Kidney epithelial cell (primary cell): ENCODE results near the gene GUSB. TPM values are rescaled to one million over a fixed set of nuclear protein-coding genes. Genes with fewer than 3 reads are reported as not detected.
A peak's percentile ranks its signal among the peaks of the same experiment; 100 is the strongest.
"Not testable (repeated sequence)": the region's sequence is repeated elsewhere in the genome, so short reads cannot be mapped to it uniquely, and the experiment has no call there.

Experiments used
- DNase-seq: peaks from one replicate; pipeline ENCODE4 v3.0.0-alpha.2; 2010; ENCODE audit warnings: low read depth
- H3K27me3 ChIP-seq: 2 replicates; pipeline ENCODE4 v1.6.0; 2011; ENCODE audit warnings: low read length; ENCODE audit not compliant: control insufficient read depth, insufficient read depth
- H3K36me3 ChIP-seq: 2 replicates; pipeline ENCODE4 v1.5.1; 2011; ENCODE audit warnings: low read length; ENCODE audit not compliant: control insufficient read depth, insufficient read depth
- H3K4me3 ChIP-seq: 2 replicates; pipeline ENCODE4 v1.5.1; 2011; ENCODE audit warnings: low read depth, mild to moderate bottlenecking, control low read depth, low read length
- total RNA-seq: library from RNA; depleted of rRNA; stranded (reverse); fragments of >200 nt; gene quantifications from 2 replicates; pipeline ENCODE4 v1.2.3, GENCODE V29; 2015
- TF ChIP-seq, protein P1 (sequence below): IDR thresholded peaks from 2 replicates; pipeline ENCODE4 v1.5.1; 2011; ENCODE audit warnings: mild to moderate bottlenecking, moderate library complexity, low read length, control low read depth, inconsistent platforms; ENCODE audit not compliant: insufficient read depth, poor library complexity, severe bottlenecking

Gene GUSB
- total RNA-seq, 1 donor from 2014 or later, result 18.8 TPM

GRCh38 chr7:65992526-65992925 lies 10.5 kb upstream of the GUSB start:
- no peaks in the 10 kb centered on the region for H3K36me3 ChIP-seq
- H3K27me3 ChIP-seq, result no peaks in the 10 kb centered on the region
- no peak for DNase-seq
- no peak overlapping the region for H3K4me3 ChIP-seq
- TF ChIP-seq, protein P1, sequence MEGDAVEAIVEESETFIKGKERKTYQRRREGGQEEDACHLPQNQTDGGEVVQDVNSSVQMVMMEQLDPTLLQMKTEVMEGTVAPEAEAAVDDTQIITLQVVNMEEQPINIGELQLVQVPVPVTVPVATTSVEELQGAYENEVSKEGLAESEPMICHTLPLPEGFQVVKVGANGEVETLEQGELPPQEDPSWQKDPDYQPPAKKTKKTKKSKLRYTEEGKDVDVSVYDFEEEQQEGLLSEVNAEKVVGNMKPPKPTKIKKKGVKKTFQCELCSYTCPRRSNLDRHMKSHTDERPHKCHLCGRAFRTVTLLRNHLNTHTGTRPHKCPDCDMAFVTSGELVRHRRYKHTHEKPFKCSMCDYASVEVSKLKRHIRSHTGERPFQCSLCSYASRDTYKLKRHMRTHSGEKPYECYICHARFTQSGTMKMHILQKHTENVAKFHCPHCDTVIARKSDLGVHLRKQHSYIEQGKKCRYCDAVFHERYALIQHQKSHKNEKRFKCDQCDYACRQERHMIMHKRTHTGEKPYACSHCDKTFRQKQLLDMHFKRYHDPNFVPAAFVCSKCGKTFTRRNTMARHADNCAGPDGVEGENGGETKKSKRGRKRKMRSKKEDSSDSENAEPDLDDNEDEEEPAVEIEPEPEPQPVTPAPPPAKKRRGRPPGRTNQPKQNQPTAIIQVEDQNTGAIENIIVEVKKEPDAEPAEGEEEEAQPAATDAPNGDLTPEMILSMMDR, result no peak

GRCh38 chr7:65991829-65992228 lies 9.8 kb upstream of the GUSB start:
- H3K4me3 ChIP-seq, H3K27me3 ChIP-seq, H3K36me3 ChIP-seq, DNase-seq: not testable (repeated sequence)

GRCh38 chr7:65989694-65990080 lies 7.7 kb upstream of the GUSB start:
- Histone ChIP-seq H3K27me3 (no peaks in the 10 kb centered on the region), H3K4me3 (no peak overlapping the region), H3K36me3 (no peaks in the 10 kb centered on the region)
- TF ChIP-seq, protein P1, result no peak
- no peak for DNase-seq

GRCh38 chr7:65988503-65988902 lies 6.5 kb upstream of the GUSB start:
- H3K27me3 ChIP-seq, H3K36me3 ChIP-seq, H3K4me3 ChIP-seq, DNase-seq: not testable (repeated sequence)

DNA sequence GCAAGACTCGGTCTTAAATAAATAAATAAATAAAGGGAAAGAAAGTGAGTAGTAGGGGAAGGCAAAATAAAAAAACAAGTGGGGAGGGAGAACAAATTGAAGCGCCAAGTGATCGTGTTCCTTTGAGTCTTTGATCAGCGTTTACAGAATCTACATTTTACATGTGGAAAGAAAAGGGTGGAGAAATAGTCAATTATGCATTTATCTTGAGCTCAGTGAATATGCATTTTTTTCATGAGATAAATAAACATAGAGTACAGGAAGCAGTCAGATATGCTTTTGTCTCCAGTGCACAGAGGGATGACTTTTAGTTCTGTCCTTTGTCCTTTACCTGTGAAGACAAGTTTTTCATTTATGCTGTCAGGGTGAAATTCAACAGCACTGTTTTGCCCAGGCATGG lies 6.1 kb upstream of the GUSB start:
- TF ChIP-seq, protein P1, result no peak
- H3K4me3 ChIP-seq, result no peak overlapping the region
- DNase-seq, result no peak
- H3K27me3 ChIP-seq, result no peaks in the 10 kb centered on the region
- H3K36me3 ChIP-seq, result no peaks in the 10 kb centered on the region

- no peaks in the 10 kb centered on the region for H3K27me3 ChIP-seq
- H3K36me3 ChIP-seq, result no peaks in the 10 kb centered on the region
- peak; percentile 53 for DNase-seq
- TF ChIP-seq, protein P1, result no peak
- H3K4me3 ChIP-seq, result no peak overlapping the region
Observed at GRCh38 chr7:65983965-65984658, 2.1 kb upstream of the GUSB start.
